Frontal cortex (tissue), 4 donors: ENCODE measurements around the gene ERN2. TPM values are rescaled to one million over a fixed set of nuclear protein-coding genes. Genes with fewer than 3 reads are reported as not detected.
A peak's percentile ranks its signal among the peaks of the same experiment; 100 is the strongest.

Source experiments
- DNase-seq, 2 donors: peaks; one replicate each; pipeline ENCODE4 v3.0.0; 2012; ENCODE audit warnings: low spot score in 2 of 2
- FAIRE-seq: peaks from 2 replicates; lab custom pipeline; 2012; peaks lifted over from hg19 to GRCh38; lab: Jason Lieb, UNC
- total RNA-seq: library from RNA; depleted of rRNA; stranded (reverse); fragments of >200 nt; gene quantifications from one replicate; pipeline ENCODE4 v1.2.3, GENCODE V29; 2014
- donor health status: control.
- donor health status: control.
- donor health status: control.

ERN2 gene
- total RNA-seq, 1 donor from 2014 or later: not detected

DNA sequence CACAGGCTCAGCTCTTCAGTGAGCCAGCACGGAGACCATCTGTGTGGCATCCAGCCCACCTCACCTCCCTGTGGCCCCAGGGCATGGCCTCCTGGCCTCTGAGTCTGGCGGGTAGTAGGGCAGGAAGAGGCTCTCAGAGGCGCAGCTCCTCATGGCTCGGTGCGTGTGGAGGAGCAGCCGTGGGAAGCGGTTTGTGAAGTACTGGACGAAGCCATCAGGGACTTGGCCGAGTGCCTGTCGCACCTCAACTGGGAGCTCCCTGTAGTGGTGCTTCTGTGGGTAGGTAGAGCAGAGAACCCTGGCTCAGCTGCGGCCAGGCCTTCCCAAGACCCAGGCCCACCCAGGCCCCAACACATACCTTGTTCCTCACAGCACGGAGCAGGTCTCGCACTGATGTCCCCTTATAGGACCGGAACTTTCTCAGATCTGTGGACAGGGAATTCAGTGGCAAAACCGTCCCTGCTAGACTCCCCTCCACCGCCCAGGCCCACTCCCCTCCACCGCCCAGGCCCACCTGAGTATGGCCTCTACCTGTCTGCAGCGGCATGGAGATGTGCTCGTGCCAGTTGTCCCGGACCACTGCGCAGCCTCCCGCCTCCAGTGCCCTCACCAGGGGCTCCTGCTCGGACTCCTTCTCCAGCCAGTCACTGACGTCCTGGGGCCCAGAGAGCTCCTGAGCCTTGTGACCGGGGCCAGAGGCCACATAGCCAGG, 22.1 kb downstream of the ERN2 start:
- no peak for DNase-seq
- no peak for FAIRE-seq

DNA sequence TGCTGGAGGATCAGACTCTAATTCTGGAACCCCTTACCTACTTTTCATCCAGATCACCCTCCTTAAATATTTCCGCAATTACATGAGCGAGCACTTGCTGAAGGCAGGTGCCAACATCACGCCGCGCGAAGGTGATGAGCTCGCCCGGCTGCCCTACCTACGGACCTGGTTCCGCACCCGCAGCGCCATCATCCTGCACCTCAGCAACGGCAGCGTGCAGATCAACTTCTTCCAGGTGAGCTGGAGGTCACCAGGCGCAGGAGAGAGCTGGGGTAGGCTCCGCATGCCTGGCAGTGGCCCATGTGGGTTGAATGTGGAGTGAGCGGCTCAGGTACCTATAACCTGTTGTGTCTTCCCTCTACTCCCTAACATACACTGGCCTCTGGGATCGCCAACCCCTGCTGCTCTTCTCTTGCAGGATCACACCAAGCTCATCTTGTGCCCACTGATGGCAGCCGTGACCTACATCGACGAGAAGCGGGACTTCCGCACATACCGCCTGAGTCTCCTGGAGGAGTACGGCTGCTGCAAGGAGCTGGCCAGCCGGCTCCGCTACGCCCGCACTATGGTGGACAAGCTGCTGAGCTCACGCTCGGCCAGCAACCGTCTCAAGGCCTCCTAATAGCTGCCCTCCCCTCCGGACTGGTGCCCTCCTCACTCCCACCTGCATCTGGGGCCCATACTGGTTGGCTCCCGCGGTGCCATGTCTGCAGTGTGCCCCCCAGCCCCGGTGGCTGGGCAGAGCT, 23.4 kb downstream of the ERN2 start:
- no peak for FAIRE-seq
- DNase-seq: no peak

GRCh38 chr16:23687034-23687808, 25.8 kb downstream of the ERN2 start:
- no peak for DNase-seq
- no peak for FAIRE-seq

DNA sequence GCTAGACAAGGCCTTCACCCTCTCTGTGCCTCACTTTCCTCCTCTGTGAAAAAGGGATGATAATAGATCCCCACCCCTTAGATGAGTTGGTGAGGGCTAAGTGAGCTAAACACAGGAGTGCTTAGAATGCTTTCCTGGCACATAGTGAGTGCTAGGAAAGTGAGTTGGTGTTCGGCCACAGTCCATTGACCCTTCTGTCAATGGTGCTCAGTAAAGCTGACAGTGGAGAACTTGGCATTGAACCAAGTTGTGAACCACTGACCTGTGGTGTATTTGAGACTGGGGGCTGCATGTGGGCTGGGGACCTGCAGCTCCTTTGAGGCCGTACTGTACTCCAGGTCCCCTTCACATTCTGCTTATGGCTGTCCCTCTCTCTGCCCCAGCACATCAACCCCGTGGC, 29.5 kb downstream of the ERN2 start:
- DNase-seq: no peak
- no peak for FAIRE-seq

GRCh38 chr16:23682181-23682580, 30.8 kb downstream of the ERN2 start:
- no peak for DNase-seq
- no peak for FAIRE-seq

- FAIRE-seq (no peak), DNase-seq (no peak)
These were observed 33.1 kb downstream of the ERN2 start for GRCh38 chr16:23679986-23680336.

GRCh38 chr16:23679274-23679985, 33.6 kb downstream of the ERN2 start:
- no peak for FAIRE-seq
- DNase-seq: no peak

DNA sequence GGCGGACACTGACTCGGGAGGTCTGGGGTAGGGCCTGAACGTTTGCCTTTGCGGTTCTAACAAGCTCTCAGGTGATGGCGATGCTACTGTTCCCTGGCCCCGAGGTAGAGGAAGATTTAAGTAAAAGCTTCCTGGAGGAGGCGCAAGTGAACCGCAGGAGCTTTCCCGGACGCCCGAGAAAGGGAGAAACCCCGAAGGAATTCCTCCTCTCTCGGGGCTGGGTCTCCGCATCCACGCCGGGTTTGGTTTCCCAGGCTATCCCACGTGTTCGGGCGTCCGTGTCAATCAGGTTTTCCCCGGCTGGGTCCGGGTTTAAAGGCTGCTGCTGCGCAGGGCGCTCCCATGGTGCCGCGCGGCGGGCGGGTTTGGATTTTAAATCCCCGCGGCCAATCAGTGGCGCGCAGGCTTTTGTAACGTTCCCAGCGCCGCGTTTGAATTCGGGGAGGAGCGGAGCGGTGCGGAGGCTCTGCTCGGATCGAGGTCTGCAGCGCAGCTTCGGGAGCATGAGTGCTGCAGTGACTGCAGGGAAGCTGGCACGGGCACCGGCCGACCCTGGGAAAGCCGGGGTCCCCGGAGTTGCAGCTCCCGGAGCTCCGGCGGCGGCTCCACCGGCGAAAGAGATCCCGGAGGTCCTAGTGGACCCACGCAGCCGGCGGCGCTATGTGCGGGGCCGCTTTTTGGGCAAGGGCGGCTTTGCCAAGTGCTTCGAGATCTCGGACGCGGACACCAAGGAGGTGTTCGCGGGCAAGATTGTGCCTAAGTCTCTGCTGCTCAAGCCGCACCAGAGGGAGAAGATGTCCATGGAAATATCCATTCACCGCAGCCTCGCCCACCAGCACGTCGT, 34.4 kb downstream of the ERN2 start, which contains the start of gene PLK1:
Gene PLK1 (plus strand): TSS at position 460 of the 844 bp plus-strand sequence. CDS start 44 bp downstream, at position 504.
- DNase-seq (peak; percentile 55 to 85), FAIRE-seq (no peak)

DNA sequence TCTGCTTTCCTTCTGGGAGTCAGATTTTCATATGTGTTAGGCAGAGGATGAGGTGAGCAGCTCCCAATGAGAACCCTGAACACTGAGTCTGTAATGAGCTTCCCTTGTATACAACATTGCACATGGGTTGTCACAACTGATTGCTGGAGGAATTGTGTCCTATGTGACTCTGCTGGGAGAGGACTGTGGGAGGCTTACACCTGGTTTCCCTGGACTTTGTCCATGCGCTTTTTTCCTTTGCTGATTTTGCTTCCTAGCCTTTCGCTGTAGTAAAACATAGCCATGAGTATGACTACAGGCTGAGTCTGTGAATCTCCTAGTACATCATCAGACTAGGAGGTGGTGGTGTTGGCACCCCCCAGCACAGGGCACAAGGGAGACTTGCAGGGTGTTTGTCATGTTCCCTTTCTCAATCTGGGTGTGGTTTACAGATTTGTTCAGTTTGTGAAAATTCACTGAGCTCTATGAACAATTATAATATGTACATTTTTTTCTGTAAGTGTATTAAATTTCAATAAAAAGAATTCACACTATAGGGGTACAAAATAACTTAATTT, 36.0 kb downstream of the ERN2 start:
- no peak for FAIRE-seq
- no peak for DNase-seq

DNA sequence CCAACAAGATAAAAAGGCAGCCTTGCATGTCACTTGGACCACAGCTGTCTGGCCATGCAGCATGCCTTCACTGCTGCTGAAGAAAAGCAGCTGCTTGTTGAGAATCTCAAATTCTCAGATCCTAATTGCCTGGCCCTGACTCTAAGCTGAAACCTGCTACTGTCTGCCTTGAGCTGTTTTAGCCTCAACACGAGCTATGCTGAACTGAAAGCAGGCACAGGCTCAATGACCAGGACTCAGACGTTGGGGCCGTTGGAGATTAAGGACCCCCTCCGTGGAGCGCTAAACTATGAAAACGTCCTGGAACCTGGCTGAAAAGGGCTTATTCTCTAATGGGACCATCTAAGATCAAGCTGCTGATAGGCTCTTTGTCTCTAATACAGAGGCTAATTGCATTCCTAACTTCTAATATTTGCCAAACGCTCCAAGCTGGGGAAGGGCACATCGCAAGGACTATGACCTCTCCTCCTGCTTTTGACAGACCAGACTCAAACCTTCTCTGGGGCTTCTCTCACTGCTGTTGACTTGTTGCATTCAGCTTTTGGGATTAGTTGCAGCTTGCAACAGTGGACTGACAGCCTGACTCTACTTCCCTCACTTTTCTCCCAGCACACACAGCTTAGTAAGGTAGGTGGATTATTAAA, 38.9 kb downstream of the ERN2 start:
- FAIRE-seq (no peak), DNase-seq (no peak)

- DNase-seq (no peak), FAIRE-seq (no peak)
These were observed 42.8 kb downstream of the ERN2 start for GRCh38 chr16:23670137-23670776.

DNA sequence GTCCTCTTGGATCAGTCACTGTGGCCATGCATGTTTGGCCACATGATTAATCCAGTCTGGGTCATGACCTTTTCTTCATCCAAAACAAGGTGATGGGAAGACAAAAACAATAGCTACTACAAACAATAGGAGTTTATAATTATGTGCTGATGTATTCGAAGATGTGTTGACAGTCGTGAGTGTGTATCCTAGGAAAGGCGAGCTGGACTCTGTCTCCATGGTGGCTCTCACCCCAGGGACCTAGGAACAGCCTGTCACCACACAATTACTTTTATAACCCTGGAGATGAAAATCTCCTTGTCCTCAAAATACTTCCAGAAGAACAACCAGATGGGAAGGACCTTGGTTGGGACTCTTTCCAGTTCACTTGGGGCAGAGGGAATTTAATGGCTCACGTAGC, 44.1 kb downstream of the ERN2 start:
- FAIRE-seq (no peak), DNase-seq (no peak)

DNA sequence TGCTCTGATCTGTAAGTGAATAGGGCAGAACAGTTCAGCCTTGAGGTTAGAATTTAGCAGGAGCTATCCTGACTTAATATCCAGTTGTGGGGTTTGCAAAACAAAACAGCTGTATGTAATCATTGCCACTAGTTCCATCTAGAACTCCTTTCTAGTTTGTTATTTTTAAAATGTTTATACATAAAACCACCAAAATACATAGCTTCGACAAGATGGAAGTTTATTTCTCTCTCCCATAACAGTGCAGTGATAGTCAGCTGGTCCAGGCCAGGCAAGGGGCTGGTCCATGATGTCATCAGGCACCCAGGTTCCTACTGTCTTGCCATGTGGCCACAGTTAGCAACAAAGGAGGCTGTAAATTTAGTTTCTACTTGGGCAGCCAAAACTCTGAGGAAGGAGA, 44.8 kb downstream of the ERN2 start:
- DNase-seq (no peak), FAIRE-seq (no peak)

DNA sequence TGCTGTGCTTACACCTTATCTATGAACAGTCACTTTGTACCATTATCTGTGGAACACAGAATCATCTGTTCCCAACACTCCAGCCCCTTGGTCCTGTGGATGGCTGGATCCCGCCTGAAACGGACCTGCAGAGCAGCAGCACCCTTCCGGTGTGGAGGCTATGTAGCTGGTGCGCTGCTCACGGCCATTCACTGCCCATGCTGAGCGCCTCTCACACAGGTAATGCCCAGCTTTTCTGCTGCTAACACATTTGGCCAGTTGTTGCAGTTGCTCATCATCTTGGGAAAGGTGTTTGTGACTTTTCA, 45.7 kb downstream of the ERN2 start:
- FAIRE-seq: no peak
- DNase-seq: no peak

GRCh38 chr16:23666571-23667354, 46.3 kb downstream of the ERN2 start:
- DNase-seq: no peak
- FAIRE-seq: no peak

- DNase-seq (no peak), FAIRE-seq (no peak)
These were observed 49.1 kb downstream of the ERN2 start for GRCh38 chr16:23663918-23664317.

- FAIRE-seq: no peak
- DNase-seq: no peak
These were observed 61.0 kb downstream of the ERN2 start for GRCh38 chr16:23651943-23652468.
